SW 1271 (cell line): ENCODE results near the gene PM20D2.
"Not testable (repeated sequence)": the region's sequence is repeated elsewhere in the genome, so short reads cannot be mapped to it uniquely, and the experiment has no call there.

Experiments used
- DNase-seq, 2 experiments: peaks; one replicate each; lab custom pipeline; 2025; lab: John Stamatoyannopoulos, UW

The PM20D2 gene

GRCh38 chr6:89145956-89146717 is at the start of gene PM20D2:
Gene PM20D2 (plus strand): TSS chr6:89146055. CDS start chr6:89146145, 90 bp downstream.
- peak; percentile 38 to 70 for DNase-seq

DNA sequence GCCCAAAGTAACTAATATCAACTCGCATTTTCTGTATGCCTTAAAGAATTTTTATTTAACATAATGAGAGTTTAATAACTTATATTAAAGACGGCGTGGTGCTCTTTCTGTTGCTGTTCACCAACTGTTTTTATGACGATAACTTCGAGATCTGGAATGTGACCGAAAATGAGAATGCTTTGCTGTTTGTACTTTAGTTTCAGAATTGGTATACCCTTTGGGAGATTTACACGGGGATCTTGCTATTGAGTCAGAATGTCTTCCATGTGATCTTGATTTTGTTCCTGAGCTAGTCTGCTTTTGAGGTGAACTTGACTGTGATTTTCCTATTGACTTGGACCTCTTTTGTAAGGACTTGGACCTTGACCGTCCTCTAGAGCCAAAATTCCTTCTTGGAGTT is 47.4 kb upstream of the PM20D2 start:
- DNase-seq = no peak

DNA sequence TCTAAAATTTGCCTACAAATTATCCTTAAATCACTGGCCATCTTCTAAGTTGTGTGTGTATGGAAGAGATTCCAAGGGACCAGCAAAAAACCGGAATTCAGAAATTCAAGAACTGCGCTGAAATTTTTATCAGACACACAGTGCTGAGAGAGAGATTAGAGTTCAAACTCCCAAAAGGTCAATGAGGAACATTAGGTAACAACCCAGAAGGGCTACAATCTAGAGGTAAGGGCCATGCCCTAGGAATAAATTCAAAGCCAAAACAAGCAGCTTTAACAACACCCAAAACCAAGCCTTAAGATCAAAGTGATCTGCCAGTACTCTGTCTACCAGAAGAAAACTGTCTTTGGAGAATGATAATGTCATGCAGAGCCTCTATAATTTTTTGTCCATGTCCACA is 45.7 kb upstream of the PM20D2 start:
- DNase-seq = no peak

DNA sequence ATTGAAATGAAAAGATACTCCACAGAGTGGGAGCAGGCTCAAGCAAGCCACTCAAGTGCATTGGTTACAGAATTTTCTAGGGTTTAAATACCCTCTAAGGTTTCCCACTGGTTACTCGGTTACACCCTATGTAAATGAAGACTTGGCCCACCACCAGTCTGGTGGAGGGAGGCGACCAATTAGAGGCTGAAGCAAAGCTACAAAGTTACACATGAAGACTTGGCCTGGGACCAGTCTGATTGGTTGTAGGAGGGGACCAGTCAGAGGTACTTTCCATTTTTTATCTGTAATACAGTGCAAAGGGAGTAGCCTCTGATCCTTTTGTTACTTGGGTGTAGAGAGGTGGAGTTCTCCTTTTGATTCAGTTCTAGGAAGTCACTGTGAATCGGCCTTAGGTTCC is 35.6 kb upstream of the PM20D2 start:
- no peak for DNase-seq

- DNase-seq = no peak
These were observed 33.9 kb upstream of the PM20D2 start for GRCh38 chr6:89111933-89112332.

GRCh38 chr6:89116702-89117101 is 29.2 kb upstream of the PM20D2 start:
- no peak for DNase-seq

- DNase-seq = no peak
These were observed 28.4 kb upstream of the PM20D2 start, which contains the start of gene SRSF12 for GRCh38 chr6:89117211-89118108. Gene SRSF12 (minus strand): TSS chr6:89118071. CDS start chr6:89117887, 184 bp downstream.

DNA sequence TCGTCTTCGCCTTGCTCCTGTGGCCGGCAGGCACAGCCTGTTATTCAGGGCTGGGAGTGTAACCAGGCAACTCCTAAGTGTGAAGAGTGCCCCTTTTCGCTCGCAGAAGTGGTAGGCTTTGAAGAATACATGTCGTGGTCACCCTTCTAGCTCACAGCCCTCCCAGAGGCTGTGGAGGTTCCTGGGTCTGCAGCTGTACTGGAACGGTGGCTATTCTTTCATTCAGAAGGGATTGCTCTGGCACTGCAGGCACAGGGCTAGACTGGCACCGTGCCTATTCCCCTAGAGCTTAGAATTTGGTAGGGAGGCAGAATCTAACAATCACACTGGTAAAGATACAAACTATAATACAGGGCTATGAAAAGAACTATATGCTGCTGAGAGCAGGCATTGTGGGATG is 26.9 kb upstream of the PM20D2 start:
- DNase-seq = no peak

GRCh38 chr6:89120371-89120770 is 25.5 kb upstream of the PM20D2 start:
- DNase-seq = no peak

DNA sequence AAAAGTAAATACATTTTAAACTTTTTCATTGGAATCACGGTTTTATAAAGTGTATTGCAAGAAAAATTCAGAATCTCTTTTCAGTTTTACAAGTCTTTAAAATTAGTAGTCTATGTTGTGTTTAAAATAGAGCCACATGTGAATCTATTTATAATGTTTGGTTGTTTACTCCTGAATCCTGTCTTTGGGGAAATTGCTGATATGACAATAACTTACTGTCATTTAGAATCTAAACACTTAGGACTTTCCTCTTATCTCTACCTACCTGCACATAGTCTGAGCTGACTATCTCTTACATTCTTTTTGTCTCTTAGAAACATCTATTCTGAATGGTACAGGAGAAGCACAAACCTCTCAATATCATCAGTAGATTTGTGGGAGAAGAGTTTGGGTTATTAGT is 23.9 kb upstream of the PM20D2 start:
- DNase-seq = no peak

DNA sequence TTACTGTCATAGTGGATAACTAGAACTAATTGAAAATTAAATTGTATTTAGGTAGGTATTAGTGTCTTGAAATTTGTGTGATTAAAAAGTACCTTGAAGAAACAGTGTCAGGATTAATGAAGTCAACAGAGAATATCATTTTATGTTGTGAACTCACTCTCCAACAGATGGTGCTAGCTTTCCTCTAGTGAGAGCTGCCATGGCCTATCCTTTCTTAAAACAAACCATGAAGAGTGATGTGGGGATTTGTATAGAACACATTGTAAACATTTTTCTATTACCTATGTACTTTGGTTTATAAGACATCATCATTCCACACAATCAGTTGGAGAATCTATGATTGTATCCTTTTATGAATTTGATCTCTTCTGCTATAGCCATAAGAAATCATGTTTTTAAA is 23.2 kb upstream of the PM20D2 start:
- peak; percentile 10 to 40 for DNase-seq

DNA sequence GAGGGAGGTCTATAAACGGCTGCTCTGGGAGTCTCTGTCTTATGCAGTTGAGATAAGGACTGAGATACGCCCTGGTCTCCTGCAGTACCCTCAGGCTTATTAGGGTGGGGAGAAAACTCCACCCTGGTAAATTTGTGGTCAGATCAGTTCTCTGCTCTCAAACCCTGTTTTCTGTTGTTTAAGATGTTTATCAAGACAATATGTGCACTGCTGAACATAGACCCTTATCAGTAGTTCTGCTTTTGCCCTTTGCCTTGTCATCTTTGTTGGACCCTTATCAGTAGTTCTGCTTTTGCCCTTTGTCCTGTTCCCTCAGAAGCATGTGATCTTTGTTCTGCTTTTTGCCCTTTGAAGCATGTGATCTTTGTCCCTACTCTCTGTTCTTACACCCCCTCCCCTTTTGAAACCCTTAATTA is 17.6 kb upstream of the PM20D2 start:
- not testable (repeated sequence) for DNase-seq

GRCh38 chr6:89131599-89131998 is 14.3 kb upstream of the PM20D2 start:
- no peak for DNase-seq

DNA sequence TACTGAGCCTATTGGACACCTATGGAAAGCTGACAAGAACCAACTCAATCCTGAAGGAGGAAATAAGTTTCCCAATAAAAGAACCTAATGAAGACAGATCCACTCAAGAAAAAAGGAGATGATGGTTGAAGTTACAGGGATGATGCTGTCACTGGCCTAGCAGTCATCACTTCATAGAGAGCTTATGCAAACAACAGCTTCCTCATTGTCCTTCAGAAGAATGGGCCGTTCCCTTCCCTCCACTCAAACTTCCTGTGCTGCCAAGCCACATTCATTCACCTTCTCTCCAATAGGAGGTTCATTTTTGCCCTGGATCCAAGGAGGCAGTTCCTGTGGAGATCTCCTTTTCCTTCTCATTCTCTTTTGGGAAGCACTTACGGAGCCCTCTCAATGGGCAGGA is 13.8 kb upstream of the PM20D2 start:
- DNase-seq = no peak

GRCh38 chr6:89133981-89134380 is 11.9 kb upstream of the PM20D2 start:
- DNase-seq = no peak

GRCh38 chr6:89134723-89135122 is 11.1 kb upstream of the PM20D2 start:
- no peak for DNase-seq

GRCh38 chr6:89138173-89138572 is 7.7 kb upstream of the PM20D2 start:
- DNase-seq = no peak

DNA sequence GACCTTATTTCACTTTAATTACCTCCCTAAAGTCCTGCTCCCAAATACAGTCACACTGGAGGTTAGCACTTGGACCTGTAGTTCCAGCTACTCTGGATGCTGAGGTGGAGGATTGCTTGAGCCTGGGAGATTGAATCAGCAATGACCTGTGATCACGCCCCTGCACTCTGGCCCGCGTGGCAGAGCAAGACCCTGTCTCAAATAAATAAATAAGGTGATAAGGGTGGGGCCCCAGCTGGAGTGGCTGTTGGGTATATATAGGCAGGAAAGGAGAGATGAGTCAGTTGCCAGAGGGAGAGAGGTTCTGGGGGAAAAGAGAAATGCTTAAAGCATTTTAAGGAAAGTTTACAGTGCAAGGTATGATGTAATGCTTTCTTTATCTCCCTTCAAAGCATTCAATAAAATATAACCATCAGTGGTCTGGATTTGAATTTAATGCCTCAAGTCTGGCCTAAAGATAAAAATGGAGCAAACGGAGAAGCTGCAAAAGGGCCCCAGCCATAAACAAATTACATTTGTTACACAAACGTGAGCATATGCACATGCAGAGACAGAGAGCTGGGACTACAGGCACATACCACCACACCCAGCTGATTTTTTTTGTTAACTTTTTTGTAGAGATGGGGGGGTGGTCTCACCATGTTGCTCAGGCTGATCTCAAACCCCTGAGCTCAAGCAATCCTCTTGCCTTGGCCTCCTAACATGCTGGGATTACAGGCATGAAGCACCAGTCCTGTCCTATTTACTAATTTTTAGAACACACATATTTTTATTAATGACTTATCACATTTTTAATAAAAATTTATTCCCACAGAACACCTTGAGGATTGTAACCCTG is 6.1 kb upstream of the PM20D2 start:
- no peak for DNase-seq

- DNase-seq = no peak
These were observed 5.3 kb upstream of the PM20D2 start for GRCh38 chr6:89140347-89141156.

- DNase-seq = no peak
These were observed 1.4 kb upstream of the PM20D2 start for GRCh38 chr6:89144354-89144906.
